ENCODE results near the gene RPRD1B.
A peak's percentile ranks its signal among the peaks of the same experiment; 100 is the strongest.

The RPRD1B gene

GRCh38 chr20:38034961-38035360 lies 1.4 kb downstream of the RPRD1B start:
- DNase-seq (ENCODE audit: low read depth in 2 of 3, low spot score in 1 of 3) = no peak

- DNase-seq (ENCODE audit: low read depth in 2 of 3, low spot score in 1 of 3) = no peak
These were observed 2.8 kb downstream of the RPRD1B start for GRCh38 chr20:38036366-38036765.

GRCh38 chr20:38040276-38040675 lies 6.7 kb downstream of the RPRD1B start:
- no peak for DNase-seq (ENCODE audit: low read depth in 2 of 3, low spot score in 1 of 3)

- DNase-seq (ENCODE audit: low read depth in 2 of 3, low spot score in 1 of 3) = peak in 1 of 3 donors; percentile 6
These were observed 10.2 kb downstream of the RPRD1B start for GRCh38 chr20:38043512-38044300.

GRCh38 chr20:38044685-38045084 lies 11.1 kb downstream of the RPRD1B start:
- DNase-seq (ENCODE audit: low read depth in 2 of 3, low spot score in 1 of 3) = no peak

GRCh38 chr20:38046572-38046971 lies 13.0 kb downstream of the RPRD1B start:
- no peak for DNase-seq (ENCODE audit: low read depth in 2 of 3, low spot score in 1 of 3)

GRCh38 chr20:38049800-38050199 lies 16.3 kb downstream of the RPRD1B start:
- no peak for DNase-seq (ENCODE audit: low read depth in 2 of 3, low spot score in 1 of 3)

- DNase-seq (ENCODE audit: low read depth in 2 of 3, low spot score in 1 of 3) = no peak
These were observed 17.1 kb downstream of the RPRD1B start for GRCh38 chr20:38050686-38051085.

- no peak for DNase-seq (ENCODE audit: low read depth in 2 of 3, low spot score in 1 of 3)
These were observed 19.3 kb downstream of the RPRD1B start for GRCh38 chr20:38052870-38053269.

GRCh38 chr20:38054647-38055046 lies 21.1 kb downstream of the RPRD1B start:
- DNase-seq (ENCODE audit: low read depth in 2 of 3, low spot score in 1 of 3) = no peak

- no peak for DNase-seq (ENCODE audit: low read depth in 2 of 3, low spot score in 1 of 3)
These were observed 21.7 kb downstream of the RPRD1B start for GRCh38 chr20:38055294-38055693.

- no peak for DNase-seq (ENCODE audit: low read depth in 2 of 3, low spot score in 1 of 3)
These were observed 22.3 kb downstream of the RPRD1B start for GRCh38 chr20:38055848-38056247.

GRCh38 chr20:38057351-38057972 lies 23.9 kb downstream of the RPRD1B start:
- peak; percentile 48 to 57 (median 57) for DNase-seq (ENCODE audit: low read depth in 2 of 3, low spot score in 1 of 3)

- no peak for DNase-seq (ENCODE audit: low read depth in 2 of 3, low spot score in 1 of 3)
These were observed 26.3 kb downstream of the RPRD1B start for GRCh38 chr20:38059832-38060231.

- no peak for DNase-seq (ENCODE audit: low read depth in 2 of 3, low spot score in 1 of 3)
These were observed 27.0 kb downstream of the RPRD1B start for GRCh38 chr20:38060536-38060935.

- DNase-seq (ENCODE audit: low read depth in 2 of 3, low spot score in 1 of 3) = no peak
These were observed 27.6 kb downstream of the RPRD1B start for GRCh38 chr20:38061109-38061508.

GRCh38 chr20:38062890-38063289 lies 29.3 kb downstream of the RPRD1B start:
- no peak for DNase-seq (ENCODE audit: low read depth in 2 of 3, low spot score in 1 of 3)

GRCh38 chr20:38063911-38064530 lies 30.5 kb downstream of the RPRD1B start:
- no peak for DNase-seq (ENCODE audit: low read depth in 2 of 3, low spot score in 1 of 3)

- no peak for DNase-seq (ENCODE audit: low read depth in 2 of 3, low spot score in 1 of 3)
These were observed 32.3 kb downstream of the RPRD1B start for GRCh38 chr20:38065764-38066375.

- DNase-seq (ENCODE audit: low read depth in 2 of 3, low spot score in 1 of 3) = no peak
These were observed 33.6 kb downstream of the RPRD1B start for GRCh38 chr20:38066969-38067716.

GRCh38 chr20:38067717-38068365 lies 34.3 kb downstream of the RPRD1B start:
- no peak for DNase-seq (ENCODE audit: low read depth in 2 of 3, low spot score in 1 of 3)
